Stimulated activated CD8-positive, alpha-beta memory T cell treated with anti-CD3 and anti-CD28 coated beads, Interleukin-7, amount 100 ng/mL, for 1 hour (primary cell): ENCODE measurements around the gene COL20A1.
"Not testable (repeated sequence)": the region's sequence is repeated elsewhere in the genome, so short reads cannot be mapped to it uniquely, and the experiment has no call there.

Experiments used
- DNase-seq, 2 donors: peaks; one replicate each; pipeline ENCODE4 v3.0.0-alpha.2; 2020; ENCODE audit warnings: low read depth in 2 of 2

Gene COL20A1

DNA sequence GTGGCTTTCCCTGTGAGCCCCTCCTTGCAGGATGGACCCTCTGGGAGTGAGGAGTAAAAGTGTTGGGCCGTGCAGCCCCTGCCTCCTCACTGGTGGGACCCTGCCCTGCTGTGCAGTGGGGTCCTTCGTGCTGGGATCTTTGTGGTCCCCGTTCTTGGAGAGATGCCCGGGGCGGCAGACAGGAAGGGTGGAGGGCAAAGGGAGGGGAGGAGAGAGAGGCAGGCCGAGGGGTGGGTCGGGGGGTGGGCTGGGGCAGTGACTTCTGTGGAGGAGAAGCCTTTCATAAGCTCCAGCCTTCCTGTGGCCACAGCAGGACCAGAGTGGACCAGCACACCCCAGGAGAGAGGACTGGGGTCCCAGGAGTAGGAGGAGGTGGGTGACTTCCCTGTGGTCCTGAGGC is at the start of gene COL20A1:
TSS of gene COL20A1 (plus strand) at position 283 of the 400 bp plus-strand sequence. CDS start 1,922 bp downstream, outside the sequence.
- no peak for DNase-seq

- no peak for DNase-seq
Observed at GRCh38 chr20:63243604-63244247, 49.3 kb upstream of the COL20A1 start.

DNA sequence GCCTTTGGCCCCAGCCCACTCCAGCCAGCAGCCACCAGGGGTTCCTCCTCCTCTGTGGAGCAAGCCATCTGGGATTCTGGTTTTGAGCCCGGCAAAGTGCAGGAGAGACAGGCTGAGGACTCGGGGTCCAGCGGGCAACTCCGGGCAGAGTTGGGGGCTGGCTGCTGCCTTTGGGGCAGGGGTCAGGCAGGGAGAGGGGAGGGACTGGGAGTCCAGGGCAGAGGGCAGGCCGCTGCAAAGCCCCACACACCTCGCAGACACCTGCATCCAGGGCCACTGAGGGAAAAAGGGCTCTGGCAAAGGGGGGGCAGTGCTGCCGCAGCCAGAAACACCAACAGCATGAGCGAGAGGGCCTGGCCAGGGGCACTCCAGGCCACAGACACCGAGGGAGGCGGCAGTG is 48.5 kb upstream of the COL20A1 start:
- DNase-seq: no peak

GRCh38 chr20:63246490-63247288 is 46.3 kb upstream of the COL20A1 start:
- no peak for DNase-seq

GRCh38 chr20:63247671-63248228 is 45.2 kb upstream of the COL20A1 start:
- DNase-seq: no peak

- DNase-seq: no peak
Observed at GRCh38 chr20:63248835-63249591, 44.0 kb upstream of the COL20A1 start.

GRCh38 chr20:63249891-63250290 is 43.1 kb upstream of the COL20A1 start:
- DNase-seq: no peak

DNA sequence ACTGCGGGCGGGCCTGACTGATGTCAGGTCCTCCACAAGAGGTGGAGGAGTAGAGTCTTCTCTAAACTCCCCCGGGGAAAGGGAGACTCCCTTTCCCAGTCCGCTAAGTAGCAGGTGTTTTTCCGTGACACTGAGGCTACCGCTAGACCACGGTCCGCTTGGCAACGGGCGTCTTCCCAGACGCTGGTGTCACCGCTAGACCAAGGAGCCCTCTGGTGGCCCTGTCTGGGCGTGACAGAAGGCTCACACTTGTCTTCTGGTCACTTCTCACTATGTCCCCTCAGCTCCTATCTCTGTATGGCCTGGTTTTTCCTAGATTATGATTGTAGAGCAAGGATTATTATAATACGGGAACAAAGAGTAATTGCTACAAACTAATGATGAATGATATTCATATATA is 41.6 kb upstream of the COL20A1 start:
- DNase-seq: not testable (repeated sequence)

GRCh38 chr20:63252284-63252711 is 40.7 kb upstream of the COL20A1 start:
- DNase-seq: no peak

GRCh38 chr20:63253065-63253437 is 39.9 kb upstream of the COL20A1 start:
- DNase-seq: no peak

- DNase-seq: no peak
Observed at GRCh38 chr20:63253438-63254231, 39.4 kb upstream of the COL20A1 start.

DNA sequence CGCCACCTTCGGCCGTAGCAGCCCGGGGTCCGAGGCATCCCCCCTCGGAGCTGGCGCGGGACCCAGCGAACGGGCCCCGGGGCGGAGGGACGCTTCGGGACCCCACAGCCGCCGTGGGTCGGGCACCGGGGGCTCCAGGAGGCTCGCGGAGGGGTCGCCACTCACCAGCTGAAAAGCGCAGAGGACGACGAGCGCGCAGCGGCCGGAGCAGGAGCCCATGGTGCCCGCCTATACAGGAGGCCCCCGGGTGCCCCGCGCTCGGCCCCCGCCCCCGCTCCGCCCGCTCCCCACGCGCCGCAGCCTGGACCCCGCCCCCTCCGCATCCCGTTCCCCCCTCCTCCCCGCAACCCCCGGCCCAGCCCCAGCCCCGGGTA is 38.8 kb upstream of the COL20A1 start, which contains the start of gene NKAIN4:
TSS of gene NKAIN4 (minus strand) at position 232 of the 374 bp plus-strand sequence. CDS start at position 219, 13 bp downstream.
- no peak for DNase-seq

- DNase-seq: no peak
Observed at GRCh38 chr20:63254606-63255384, 38.2 kb upstream of the COL20A1 start.

DNA sequence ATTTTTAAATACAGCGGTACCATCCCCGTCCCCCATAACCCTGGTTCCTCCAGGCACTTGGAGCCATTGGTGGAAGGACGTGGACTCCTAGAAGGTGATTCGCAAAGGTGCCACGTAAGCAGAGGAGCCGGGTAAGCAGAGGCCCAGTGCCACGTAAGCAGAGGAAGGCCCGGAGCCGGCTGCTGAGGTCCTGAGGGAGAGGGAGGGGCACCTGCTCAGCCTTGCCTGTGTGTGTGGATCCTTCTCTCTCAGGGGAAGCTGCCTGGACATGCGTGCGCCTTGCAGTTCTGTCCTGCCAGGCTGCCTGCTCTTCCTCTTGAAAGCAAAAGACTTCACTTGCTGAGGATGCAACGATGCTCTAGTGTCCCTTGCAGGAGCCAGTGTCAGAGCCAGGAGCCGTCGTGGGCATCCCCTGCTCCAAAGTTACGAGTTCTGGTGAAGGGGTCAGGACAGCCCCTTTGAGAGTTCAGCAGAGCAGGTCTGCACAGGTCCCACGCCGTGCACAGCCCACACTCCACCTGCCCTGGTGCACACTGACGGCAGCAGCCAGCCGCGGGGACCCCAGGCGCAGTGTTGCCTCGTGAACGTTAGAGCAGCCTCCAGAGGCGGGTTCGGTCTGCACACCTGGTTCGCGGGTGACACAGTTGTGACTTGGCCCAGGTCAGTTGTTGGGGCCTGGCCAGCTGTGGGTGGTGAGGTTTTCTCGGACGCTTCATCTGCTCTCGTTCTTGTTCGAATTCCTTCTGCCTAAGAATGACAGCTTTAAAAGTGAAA is 36.9 kb upstream of the COL20A1 start:
- no peak for DNase-seq

DNA sequence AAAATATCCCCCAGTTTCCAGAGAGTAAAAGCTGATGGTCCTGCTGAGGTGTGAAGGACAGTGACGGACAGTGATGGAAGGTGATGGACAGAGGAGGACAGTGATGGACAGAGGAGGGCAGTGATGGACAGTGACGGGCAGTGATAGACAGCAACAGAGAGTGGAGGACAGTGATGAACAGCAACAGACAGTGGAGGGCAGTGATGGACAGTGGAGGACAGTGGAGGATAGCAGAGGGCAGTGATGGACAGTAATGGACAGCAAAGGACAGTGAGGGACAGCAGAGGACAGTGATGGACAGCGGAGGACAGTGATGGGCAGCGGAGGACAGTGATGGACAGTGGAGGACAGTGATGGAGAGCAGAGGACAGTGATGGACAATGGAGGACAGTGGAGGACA is 36.0 kb upstream of the COL20A1 start:
- no peak for DNase-seq

- no peak for DNase-seq
Observed at GRCh38 chr20:63257629-63258028, 35.4 kb upstream of the COL20A1 start.

DNA sequence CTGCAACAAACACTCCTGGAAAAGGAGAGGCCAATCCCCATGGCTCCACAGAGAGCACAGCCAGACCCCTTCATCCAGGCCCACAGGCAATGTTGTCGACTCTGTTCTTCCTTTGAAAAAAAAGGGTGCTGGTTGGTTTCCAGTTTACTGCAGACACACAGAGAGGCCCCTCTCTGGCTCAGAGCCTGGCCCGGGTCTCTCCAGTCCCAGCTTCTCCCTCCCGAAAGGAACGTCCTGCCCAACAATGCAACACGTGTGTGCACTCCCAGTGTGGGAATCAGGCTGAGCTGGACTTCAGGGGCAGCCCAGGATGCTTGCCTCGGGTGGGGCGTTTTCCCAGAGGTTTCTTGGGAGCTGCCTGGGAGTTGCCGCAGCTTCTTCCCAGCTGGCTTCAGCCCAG is 34.2 kb upstream of the COL20A1 start:
- DNase-seq: no peak

- no peak for DNase-seq
Observed at GRCh38 chr20:63259734-63260460, 33.1 kb upstream of the COL20A1 start.

DNA sequence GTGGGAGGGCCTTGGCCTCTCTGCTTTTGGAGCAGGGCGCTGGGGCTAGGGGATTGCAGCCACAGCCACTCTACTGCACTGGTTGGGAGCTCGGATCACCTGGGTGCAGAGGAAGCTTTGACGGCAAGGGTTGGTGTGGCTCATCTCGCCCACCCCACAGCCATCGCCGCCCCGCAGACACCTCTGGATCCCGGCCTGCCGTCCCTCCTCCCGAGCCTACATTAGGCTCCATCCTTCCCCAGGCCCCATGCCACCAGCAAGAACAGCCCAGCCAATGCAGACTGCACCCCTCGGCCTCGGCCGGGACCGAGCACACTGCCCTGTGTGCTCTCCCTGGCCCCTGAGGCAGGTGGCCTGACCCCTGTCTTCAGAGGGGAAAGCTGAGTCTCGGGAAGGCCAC is 32.5 kb upstream of the COL20A1 start:
- no peak for DNase-seq
